DMS53 treated with DMSO at 0.1 percent for 48 hours (cell line): ENCODE results near the gene NANOS2.

Experiments
- DNase-seq: peaks from one replicate; lab custom pipeline; 2025; ENCODE audit not compliant: unreplicated experiment; lab: John Stamatoyannopoulos, UW

Gene NANOS2

GRCh38 chr19:45913874-45914830 is at the start of gene NANOS2:
TSS of gene NANOS2 (minus strand) at chr19:45914778. CDS start at chr19:45914693, 85 bp downstream.
- no peak for DNase-seq

- DNase-seq = no peak
Measured at GRCh38 chr19:45962021-45962420, 47.4 kb upstream of the NANOS2 start.

- DNase-seq = no peak
Measured at GRCh38 chr19:45960595-45961235, 46.1 kb upstream of the NANOS2 start.

- no peak for DNase-seq
Measured at GRCh38 chr19:45959517-45960025, 45.0 kb upstream of the NANOS2 start.

DNA sequence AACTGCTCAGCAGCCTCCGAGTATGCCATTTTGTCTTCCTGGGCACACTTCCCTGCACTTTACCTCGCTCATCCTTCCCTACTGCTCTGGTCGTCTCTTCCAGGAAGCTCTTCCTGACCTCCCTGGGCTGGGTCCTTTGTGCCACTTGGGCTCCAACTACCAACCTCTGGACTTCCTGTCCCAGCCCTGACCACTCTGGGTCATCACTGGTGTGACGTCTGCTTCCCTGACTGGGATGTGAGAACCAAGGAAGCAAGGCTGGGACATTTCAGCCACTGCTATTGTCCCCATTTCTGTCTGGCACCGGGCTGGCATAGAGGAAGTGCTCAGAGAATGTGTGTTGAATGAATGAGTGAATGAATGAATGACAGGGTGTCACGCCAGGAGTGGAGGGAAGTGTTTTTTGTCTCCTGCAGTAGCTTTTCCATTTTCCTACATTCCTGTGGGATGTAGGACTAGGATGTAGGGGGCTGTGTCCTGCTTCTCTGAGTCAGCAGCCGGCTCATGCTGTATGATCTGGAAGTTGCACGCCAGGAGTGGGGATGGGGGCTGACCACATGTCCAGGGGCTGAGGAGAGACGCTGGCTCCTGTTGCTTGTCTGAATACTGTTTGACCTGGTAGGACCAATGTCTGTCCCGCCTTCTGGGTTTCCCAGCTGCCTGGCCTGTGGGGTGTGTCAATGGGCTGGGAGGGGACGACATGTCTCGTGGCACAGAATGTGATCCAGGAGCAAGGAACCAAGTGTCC is 44.4 kb upstream of the NANOS2 start:
- DNase-seq = no peak

DNA sequence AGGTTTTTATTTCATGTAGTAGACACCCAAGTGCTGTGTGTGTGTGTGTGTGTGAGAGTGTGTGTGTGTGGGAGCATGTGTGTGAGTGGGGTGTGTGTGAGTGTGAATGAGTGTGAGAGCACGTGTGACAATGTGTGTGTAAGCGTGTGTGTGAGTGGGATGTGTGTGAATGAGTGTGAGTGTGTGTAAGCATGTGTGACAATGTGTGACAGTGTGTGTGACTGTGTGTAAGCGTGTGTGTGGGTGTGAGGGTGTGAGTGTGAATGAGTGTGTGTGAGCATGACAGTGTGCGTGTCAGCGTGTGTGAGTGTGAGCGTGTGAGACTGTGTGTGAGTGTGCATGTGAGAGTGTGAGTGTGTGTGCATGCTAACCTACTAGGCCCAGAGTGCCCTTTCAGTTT is 43.7 kb upstream of the NANOS2 start:
- no peak for DNase-seq

DNA sequence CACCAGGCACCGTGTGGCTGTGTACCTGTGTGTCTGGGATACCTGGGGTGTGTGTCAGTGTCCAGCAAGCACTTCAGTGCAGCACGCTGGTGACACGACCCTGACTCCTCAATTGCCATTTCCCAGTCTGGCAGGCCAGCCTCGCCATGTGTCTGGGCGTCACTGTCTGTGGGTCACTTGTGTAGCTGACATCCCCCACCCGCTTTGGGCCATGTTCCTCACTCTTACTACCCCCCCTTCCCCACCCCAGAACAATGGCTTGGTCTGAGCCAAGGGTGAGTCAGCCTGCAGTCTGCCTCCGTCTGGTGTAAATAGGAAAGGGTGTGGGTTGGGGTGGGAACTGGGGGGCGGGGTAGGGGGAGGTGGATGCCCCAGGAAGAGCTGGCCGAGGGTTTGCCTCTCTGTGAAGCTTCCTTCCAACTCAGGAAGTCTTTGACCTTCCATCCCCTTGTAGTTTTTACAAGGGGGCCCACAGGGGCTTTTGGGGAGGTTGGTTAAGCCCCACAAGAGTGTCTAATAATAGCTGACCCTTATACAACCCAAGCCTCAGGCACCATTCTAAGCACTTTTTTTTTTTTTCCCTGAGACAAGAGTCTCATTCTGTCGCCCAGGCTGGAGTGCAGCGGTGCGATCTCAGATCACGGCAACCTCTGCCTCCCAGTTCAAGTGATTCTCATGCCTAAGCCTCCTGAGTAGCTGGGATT is 41.5 kb upstream of the NANOS2 start:
- no peak for DNase-seq

DNA sequence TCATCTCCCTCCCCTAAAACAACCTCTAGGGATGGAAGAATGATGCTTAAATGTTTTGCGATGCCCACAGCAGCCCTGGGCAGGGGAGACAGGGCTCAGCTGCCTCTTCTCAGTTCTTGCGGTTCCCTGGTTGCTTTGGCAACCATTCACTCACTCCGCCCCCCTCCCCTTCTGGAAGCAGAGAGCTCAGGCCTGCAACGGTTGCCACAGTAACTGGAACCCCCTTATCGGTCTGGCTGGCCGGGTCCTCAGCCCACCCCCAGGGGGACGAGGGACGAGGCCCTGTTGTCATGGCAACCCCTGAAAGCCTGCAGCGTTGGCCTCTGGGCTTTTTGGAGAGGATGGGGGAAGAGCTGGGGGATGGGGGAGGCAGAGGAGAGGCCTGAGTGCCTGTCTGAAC is 39.6 kb upstream of the NANOS2 start:
- DNase-seq = no peak

- DNase-seq = no peak
Measured at GRCh38 chr19:45953676-45954075, 39.1 kb upstream of the NANOS2 start.

DNA sequence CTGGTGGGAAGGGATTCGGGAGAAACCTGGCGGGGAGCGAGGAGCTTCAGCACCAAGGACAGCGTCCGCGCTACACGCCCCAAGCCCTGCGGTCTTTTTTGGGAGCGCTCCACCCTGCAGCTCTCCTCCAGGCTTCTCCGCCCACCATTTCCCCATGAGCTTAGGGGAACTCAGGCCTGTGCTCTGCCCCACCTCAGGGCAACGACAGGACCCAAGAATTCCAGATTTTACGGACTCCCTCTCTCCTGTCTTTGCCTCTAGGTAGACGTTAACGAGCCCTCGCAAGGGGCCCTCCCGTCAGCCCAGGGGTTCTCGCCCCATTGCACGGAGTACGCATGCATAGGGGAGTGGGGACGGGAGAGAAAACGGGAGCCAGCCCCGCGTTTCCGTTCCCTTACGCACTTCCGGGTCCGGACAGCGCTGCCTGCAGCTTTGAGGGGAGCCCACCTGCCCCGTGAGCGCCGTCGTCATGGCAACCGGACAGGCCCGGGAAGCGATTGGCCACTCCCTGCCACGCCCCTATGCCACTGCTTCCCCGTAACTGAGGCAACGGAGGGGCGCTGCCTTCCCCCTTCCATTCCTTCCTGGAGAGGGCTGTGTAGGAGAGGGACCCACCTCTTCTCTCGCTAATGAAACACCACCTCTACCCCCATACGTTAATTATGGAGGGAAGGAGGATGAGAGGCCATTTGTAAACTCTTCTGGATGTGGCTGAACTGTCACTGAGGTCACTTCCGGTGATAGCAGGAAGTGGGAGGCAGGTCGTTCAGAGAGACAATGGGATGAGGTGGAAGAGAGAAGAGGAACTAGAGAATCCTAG is 38.3 kb upstream of the NANOS2 start:
- peak; percentile 56 for DNase-seq

GRCh38 chr19:45952341-45952685 is 37.7 kb upstream of the NANOS2 start:
- no peak for DNase-seq

DNA sequence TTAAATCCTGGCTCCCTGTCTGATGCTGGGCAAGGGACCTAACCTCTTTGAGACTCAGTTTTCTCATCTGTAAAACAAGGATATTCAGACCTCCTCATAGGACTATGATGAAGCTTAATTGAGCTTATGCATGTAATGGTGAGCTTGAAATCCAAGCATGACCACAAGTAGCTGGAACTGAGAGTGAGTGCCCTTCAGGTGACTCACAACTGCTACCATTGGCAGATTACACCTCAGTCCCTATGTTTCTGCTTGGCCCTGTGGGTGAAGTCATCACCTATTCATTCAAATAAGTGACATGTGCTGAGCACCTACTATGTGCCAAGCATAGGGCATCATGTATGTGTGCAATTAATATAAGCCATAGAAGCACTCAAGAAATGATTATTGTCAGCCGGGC is 33.3 kb upstream of the NANOS2 start:
- no peak for DNase-seq

DNA sequence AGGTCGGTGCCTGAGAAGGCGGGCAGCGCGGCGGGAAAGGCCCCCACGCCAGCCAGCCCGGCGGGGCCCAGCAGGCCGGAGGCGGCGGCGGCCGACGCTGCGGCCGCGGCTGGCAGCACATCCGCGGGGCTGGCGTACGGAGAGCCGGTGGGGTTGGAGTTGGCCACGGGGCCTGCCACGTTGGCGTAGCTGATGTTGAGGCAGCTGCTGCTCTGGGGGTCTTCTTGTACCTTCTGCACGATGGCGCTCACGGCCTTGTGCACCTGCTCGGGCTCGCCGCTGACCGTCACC is 25.9 kb upstream of the NANOS2 start:
- no peak for DNase-seq

- no peak for DNase-seq
Measured at GRCh38 chr19:45939792-45940514, 25.4 kb upstream of the NANOS2 start.

GRCh38 chr19:45938733-45939319 is 24.2 kb upstream of the NANOS2 start:
- DNase-seq = no peak

DNA sequence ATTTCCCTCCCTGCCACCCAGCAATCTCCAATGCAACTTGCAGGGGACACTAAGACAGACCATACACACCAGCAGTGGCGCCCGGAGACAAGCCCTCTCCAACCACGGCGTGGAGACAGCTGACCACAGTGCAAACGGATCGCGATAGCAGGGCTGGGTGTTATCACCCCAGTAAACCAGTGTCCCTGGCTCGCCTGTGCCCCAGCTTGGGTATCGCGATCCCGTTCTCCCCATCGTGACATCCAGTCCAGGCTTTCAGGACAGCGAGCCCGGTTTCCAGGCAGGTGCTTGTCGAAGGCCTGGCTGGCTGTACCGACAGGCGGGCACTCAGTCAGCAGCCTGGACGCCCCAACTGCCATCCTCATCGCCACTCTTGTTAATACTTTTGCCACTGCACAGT is 20.7 kb upstream of the NANOS2 start:
- DNase-seq = no peak

GRCh38 chr19:45934551-45935230 is 20.1 kb upstream of the NANOS2 start:
- no peak for DNase-seq

GRCh38 chr19:45933759-45934158 is 19.2 kb upstream of the NANOS2 start:
- DNase-seq = no peak

DNA sequence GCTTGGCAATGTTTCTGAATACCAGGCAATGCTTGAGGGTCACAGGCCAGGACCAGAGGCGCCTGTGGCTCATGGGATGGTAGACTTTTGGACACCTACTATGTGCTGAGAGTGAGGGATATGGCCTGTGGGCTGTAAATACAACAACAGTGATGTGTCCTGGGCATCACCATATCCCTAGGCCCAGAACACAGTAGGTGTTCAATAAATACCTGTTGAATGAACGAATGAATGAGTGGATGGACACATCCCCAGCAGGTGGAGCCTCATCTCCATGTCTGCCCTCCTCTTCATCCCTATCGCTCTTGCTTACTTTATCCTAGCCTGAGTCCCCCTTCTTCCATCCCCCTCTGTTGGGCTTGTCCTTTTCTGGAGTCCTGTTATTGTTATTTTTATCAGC is 16.5 kb upstream of the NANOS2 start:
- no peak for DNase-seq
